ENCODE measurements around the gene TOP3A. TPM values are rescaled to one million over a fixed set of nuclear protein-coding genes. Genes with fewer than 3 reads are reported as not detected.

Gene TOP3A
- total and polyA plus RNA-seq, 2 of the 4 experiments (the other 2 are of a cell fraction): 13.4 to 21.3 TPM

DNA sequence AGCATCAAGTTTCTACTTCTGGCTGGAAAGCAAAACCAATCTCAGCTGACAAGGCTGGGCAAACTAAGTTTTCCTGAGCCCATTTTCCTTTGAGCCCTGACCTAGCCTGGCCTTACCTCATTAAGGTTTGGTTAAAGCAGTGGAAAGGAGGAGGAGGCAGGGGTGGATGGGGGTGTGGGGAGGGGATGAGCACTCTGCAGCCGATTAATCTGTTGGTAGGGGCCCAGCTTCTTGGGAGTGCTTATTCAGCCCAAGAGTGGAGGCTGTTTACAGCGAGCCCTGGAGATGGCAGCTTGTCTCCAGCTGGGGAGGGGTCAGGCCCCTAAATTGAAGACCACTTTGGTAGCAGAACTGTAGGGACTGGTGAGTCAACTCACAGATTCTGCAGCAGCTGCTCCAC is 12.3 kb upstream of the TOP3A start:
- Histone ChIP-seq H3K9me1 (ENCODE audit: insufficient read depth, low read length) (no peaks in the 10 kb centered on the region; the same call in 1 of the 2 replicates), H3K23ac (ENCODE audit: low read depth, low read length) (no peak overlapping the region), H3K36me3 (ENCODE audit: control insufficient read depth, insufficient read depth, low read length) (peaks cover 41% of the 10 kb centered on the region), H2BK120ac (ENCODE audit: low read depth, low read length) (no peak overlapping the region), H3K4me2 (ENCODE audit: low read depth, low read length) (no peak overlapping the region), H2AFZ (replicated peaks; ENCODE audit: low read length, poor library complexity) (no peak overlapping the region), H2BK20ac (ENCODE audit: low read depth, low read length) (no peak overlapping the region), H2BK15ac (ENCODE audit: low read depth, low read length) (no peak overlapping the region), H4K20me1 (ENCODE audit: insufficient read depth, low read length) (peaks cover 18% of the 10 kb centered on the region), H2AK5ac (ENCODE audit: low read depth, low read length) (no peak overlapping the region), H3K79me1 (ENCODE audit: low read depth in 1 of 2, low read length in 2 of 2) (peaks cover 14 to 25% of the 10 kb centered on the region in 2 experiments), H2BK5ac (ENCODE audit: low read depth, low read length, poor library complexity, severe bottlenecking) (no peak overlapping the region), H3K27ac (ENCODE audit: insufficient read depth, low read length) (no peak overlapping the region), H3K9me3 (ENCODE audit: control insufficient read depth, insufficient read depth, low read length) (no peaks in the 10 kb centered on the region), H3K56ac (ENCODE audit: extremely low read depth, insufficient read depth, low read length) (no peak overlapping the region), H3K4ac (ENCODE audit: low read depth, low read length) (no peak overlapping the region), H4K8ac (ENCODE audit: low read depth in 2 of 2, low read length in 2 of 2) (no peak overlapping the region), H3K4me3 (ENCODE audit: insufficient read depth, low read depth, low read length) (no peak overlapping the region), H3K9ac (ENCODE audit: low read depth, low read length) (no peak overlapping the region), H3K27me3 (ENCODE audit: control insufficient read depth, insufficient read depth, low read length) (no peaks in the 10 kb centered on the region), H3K14ac (replicated peaks; ENCODE audit: low read depth, low read length) (no peak overlapping the region), H4K91ac (ENCODE audit: insufficient read depth, low read depth, low read length) (no peak overlapping the region), H3K4me1 (ENCODE audit: control insufficient read depth, insufficient read depth, low read length) (no peaks in the 10 kb centered on the region), H2AK9ac (replicated peaks; ENCODE audit: low read depth, low read length, poor library complexity) (no peak overlapping the region), H4K5ac (ENCODE audit: low read depth, low read length) (no peak overlapping the region), H3K18ac (ENCODE audit: low read depth, low read length) (no peak overlapping the region)
- no peak for DNase-seq
- 60% methylated on average over 1 of the region's 2 CpGs; no CpG with 5 or more reads in 1 of the 2 experiments for WGBS, 2 experiments (ENCODE audit: extremely low coverage in 2 of 2, insufficient read length in 1 of 2)
- no peak for ATAC-seq (ENCODE audit: low read depth)
- intact Hi-C loops (cut with micrococcal nuclease) (no loop called here), in situ Hi-C loops (cut with MboI; ENCODE audit: low sequenced_read_pairs) (no loop called here), dilution Hi-C loops (cut with HindIII; ENCODE audit: low sequenced_read_pairs, unreplicated experiment) (no loop called here)
- CTCF ChIA-PET: interaction anchor here (0.6 kb wide), 1 partner anchor 119 kb away, joined by 5 read pairs; no protein-coding TSS in a partner anchor
- TF ChIP-seq FOS (IDR thresholded peaks at IDR 0.05; ENCODE audit: low read depth, low read length): no peak
- TF ChIP-seq RAD21 (IDR thresholded peaks at IDR 0.05; ENCODE audit: low read length): no peak
- no peak for TF ChIP-seq MAFK (IDR thresholded peaks at IDR 0.05; ENCODE audit: low read depth, low read length)
- TF ChIP-seq SMC3 (IDR thresholded peaks at IDR 0.05; ENCODE audit: low read depth, low read length): no peak
- POLR2A ChIA-PET (ENCODE audit: unreplicated experiment): no interaction called here
- BruUV-seq (replicated peaks): no TSS peak

Measured in IMR-90 (cell line).